ENCODE results near the gene TCAP.

GRCh38 chr17:39661744-39662541 is 3.2 kb upstream of the TCAP start:
- no peak for TF ChIP-seq CTCF (conservative IDR thresholded peaks at IDR 0.05 in 1 of 2, IDR thresholded peaks at IDR 0.05 in 1 of 2; ENCODE audit: low read depth in 1 of 2, low read length in 2 of 2)
- TF ChIP-seq EZH2 (IDR thresholded peaks at IDR 0.05; ENCODE audit: low read length, missing control alignments) = no peak

Data from fibroblast of lung (primary cell).